HFF-Myc (cell line): ENCODE measurements around the gene ZSCAN21.
A peak's percentile ranks its signal among the peaks of the same experiment; 100 is the strongest.
"Not testable (repeated sequence)": the region's sequence is repeated elsewhere in the genome, so short reads cannot be mapped to it uniquely, and the experiment has no call there.

Experiments
- DNase-seq: peaks from one replicate; pipeline ENCODE4 v3.0.0-alpha.2; 2011; ENCODE audit warnings: low read depth; ENCODE audit errors: extremely low read depth
- H3K4me3 ChIP-seq: replicated peaks from 2 replicates; pipeline ENCODE4 v1.5.1; 2011; ENCODE audit warnings: low read depth, mild to moderate bottlenecking, control low read depth, low read length
- CTCF ChIP-seq: IDR thresholded peaks from 2 replicates; pipeline ENCODE4 v1.5.1; 2012; ENCODE audit warnings: mild to moderate bottlenecking, low read depth, low read length, control low read depth; ENCODE audit errors: missing control alignments

The ZSCAN21 gene

GRCh38 chr7:100011516-100011915, 38.1 kb upstream of the ZSCAN21 start:
- DNase-seq, result no peak
- TF ChIP-seq CTCF, result no peak
- no peak overlapping the region for H3K4me3 ChIP-seq

GRCh38 chr7:100012385-100013327, 36.9 kb upstream of the ZSCAN21 start:
- not testable (repeated sequence) for DNase-seq, H3K4me3 ChIP-seq

GRCh38 chr7:100013328-100013676, 36.3 kb upstream of the ZSCAN21 start:
- no peak for TF ChIP-seq CTCF
- no peak overlapping the region for H3K4me3 ChIP-seq
- no peak for DNase-seq

GRCh38 chr7:100015232-100016214, 34.1 kb upstream of the ZSCAN21 start, which contains the start of gene ZKSCAN1:
Gene ZKSCAN1 (plus strand): TSS chr7:100015596. CDS start chr7:100023507, 7,911 bp downstream.
- DNase-seq, result peak; percentile 79
- TF ChIP-seq CTCF, result no peak
- peak within 1 kb of the TSS; percentile 99 for H3K4me3 ChIP-seq

GRCh38 chr7:100016215-100016901, 33.2 kb upstream of the ZSCAN21 start:
- DNase-seq, result no peak
- H3K4me3 ChIP-seq, result peak overlapping the region; percentile 99
- no peak for TF ChIP-seq CTCF

- TF ChIP-seq CTCF, result no peak
- peak overlapping the region; percentile 99 for H3K4me3 ChIP-seq
- DNase-seq, result no peak
These were observed 32.3 kb upstream of the ZSCAN21 start for GRCh38 chr7:100017300-100017699.
